Esophagus squamous epithelium (tissue), 4 donors: ENCODE results near the gene AKIP1.

Experiments used
- POLR2A ChIP-seq, 4 donors: fragments of 450-650 bp; IDR thresholded peaks; one replicate each; pipeline ENCODE4 v1.6.1; 2017; ENCODE audit warnings: antibody characterized with exemption in 4 of 4, mild to moderate bottlenecking in 4 of 4, moderate library complexity in 3 of 4
- TF ChIP-seq, protein P1 (sequence below), 6 experiments: fragments of 450-650 bp in 4 of 6; fragments of 200-600 bp in 2 of 6; sonication (generic) in 2 of 6; IDR thresholded peaks; one replicate each; pipeline ENCODE4 v1.5.1; 2016 to 2019; ENCODE audit warnings: antibody characterized with exemption in 6 of 6, mild to moderate bottlenecking in 4 of 6, moderate library complexity in 4 of 6

DNA sequence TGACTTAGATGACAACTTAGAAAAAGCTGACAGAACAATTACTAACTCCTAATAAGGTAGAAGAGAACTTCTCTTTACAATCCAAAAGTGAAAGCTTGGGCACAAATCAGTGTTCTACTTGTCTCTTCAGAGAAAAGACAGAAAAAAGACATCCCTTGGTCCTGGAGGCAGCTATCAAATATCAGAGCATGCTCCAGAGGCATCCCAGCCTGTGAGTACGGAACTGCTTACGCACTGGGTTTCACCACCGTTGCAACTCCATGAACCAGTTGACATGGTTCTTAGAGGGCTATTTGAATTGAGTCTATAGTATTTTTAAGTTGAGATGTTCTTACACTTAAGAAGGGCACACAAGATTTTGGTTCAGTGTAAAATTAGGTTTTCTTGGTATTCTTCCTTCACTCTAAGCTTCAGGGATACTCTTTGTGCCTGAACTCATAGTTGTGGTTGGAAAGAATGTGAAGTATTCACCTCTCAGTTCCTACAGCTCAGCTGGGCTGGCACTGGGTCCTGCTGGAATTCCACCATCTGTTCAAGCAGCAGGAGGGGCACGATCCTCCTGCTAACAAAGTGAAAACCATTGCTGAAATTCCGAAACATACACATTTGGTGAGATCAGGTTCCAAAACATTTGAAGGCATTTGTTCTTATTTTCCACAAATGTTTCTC is 6.3 kb downstream of the AKIP1 start:
- TF ChIP-seq, protein P1, sequence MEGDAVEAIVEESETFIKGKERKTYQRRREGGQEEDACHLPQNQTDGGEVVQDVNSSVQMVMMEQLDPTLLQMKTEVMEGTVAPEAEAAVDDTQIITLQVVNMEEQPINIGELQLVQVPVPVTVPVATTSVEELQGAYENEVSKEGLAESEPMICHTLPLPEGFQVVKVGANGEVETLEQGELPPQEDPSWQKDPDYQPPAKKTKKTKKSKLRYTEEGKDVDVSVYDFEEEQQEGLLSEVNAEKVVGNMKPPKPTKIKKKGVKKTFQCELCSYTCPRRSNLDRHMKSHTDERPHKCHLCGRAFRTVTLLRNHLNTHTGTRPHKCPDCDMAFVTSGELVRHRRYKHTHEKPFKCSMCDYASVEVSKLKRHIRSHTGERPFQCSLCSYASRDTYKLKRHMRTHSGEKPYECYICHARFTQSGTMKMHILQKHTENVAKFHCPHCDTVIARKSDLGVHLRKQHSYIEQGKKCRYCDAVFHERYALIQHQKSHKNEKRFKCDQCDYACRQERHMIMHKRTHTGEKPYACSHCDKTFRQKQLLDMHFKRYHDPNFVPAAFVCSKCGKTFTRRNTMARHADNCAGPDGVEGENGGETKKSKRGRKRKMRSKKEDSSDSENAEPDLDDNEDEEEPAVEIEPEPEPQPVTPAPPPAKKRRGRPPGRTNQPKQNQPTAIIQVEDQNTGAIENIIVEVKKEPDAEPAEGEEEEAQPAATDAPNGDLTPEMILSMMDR (IDR thresholded peaks at IDR 0.05), result no peak
- TF ChIP-seq POLR2A (IDR thresholded peaks at IDR 0.05), result no peak
